ENCODE measurements around the gene SDCBP2. TPM values are rescaled to one million over a fixed set of nuclear protein-coding genes. Genes with fewer than 3 reads are reported as not detected.
A peak's percentile ranks its signal among the peaks of the same experiment; 100 is the strongest.

Gene SDCBP2
- total and polyA plus RNA-seq, 2 of the 13 experiments (the other 11 are each of a cell fraction or from before 2014, with no cell fraction given): 1.2 to 2.4 TPM

DNA sequence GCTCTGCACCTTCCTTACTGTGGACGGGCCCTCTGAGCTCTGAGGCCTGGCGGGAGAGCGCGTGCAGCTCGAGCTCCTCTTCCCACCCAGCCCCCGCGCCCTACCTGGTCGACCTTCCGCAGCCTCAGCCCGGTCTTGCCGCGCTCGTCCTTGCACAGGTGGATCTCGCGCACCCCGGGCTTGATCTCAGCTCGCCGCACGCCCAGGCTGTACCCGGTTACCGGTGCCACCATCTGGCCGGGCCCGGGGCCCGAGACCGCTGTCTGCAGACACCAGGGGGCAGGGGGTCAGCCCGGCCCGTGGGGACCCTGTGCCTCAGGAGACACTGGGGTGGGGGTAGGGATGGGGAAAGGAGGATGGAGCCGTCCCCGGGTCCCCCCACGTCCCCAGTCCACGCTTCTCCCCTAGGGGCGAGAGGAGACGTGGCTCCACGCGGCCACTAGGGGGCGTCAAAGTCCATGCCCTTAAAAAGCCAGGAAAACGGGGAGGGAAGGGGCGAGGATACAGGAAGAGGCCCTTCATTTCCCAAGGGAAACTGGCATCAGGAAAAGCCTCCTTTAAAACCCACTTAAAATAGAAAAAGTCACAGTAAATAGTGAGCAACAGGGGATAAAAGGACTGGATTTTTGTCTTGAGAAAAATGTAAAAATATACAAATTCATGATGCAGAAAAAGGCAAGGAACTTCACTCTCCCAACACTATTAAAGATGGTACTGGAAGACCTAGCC is 15.5 kb downstream of the SDCBP2 start (continued):
- TF ChIP-seq, protein P1, sequence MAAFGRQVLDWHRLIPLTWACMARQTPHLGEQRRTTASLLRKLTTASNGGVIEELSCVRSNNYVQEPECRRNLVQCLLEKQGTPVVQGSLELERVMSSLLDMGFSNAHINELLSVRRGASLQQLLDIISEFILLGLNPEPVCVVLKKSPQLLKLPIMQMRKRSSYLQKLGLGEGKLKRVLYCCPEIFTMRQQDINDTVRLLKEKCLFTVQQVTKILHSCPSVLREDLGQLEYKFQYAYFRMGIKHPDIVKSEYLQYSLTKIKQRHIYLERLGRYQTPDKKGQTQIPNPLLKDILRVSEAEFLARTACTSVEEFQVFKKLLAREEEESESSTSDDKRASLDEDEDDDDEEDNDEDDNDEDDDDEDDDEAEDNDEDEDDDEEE (CRISPR knock-in tag; IDR thresholded peaks at IDR 0.05): no peak
- TF ChIP-seq NR2F6 (IDR thresholded peaks at IDR 0.05) (no peak), NR2F6 (CRISPR knock-in tag; IDR thresholded peaks at IDR 0.05) (peak; percentile 31; the same call in 1 of the 2 replicates), ZNF550 (CRISPR knock-in tag; IDR thresholded peaks at IDR 0.05; ENCODE audit: borderline replicate concordance) (no peak), ZNF546 (CRISPR knock-in tag; conservative IDR thresholded peaks at IDR 0.05) (no peak), ZNF563 (CRISPR knock-in tag; IDR thresholded peaks at IDR 0.05) (peak; percentile 70; the same call in 1 of the 2 replicates), ZNF891 (CRISPR knock-in tag; IDR thresholded peaks at IDR 0.05) (no peak), ZNF326 (CRISPR knock-in tag; IDR thresholded peaks at IDR 0.05; ENCODE audit: borderline replicate concordance) (no peak), ONECUT2 (CRISPR knock-in tag; IDR thresholded peaks at IDR 0.05) (no peak), NR2F1 (CRISPR knock-in tag; IDR thresholded peaks at IDR 0.05) (no peak), HNRNPH1 (optimal IDR thresholded peaks at IDR 0.05; ENCODE audit: low read depth, low read length) (no peak), KLF12 (CRISPR knock-in tag; IDR thresholded peaks at IDR 0.05; ENCODE audit: borderline replicate concordance) (0 out of 2 replicates have a peak, but pooled peaks have one; percentile 31), ZNF674 (CRISPR knock-in tag; IDR thresholded peaks at IDR 0.05; ENCODE audit: low read depth) (no peak), RCOR2 (CRISPR knock-in tag; IDR thresholded peaks at IDR 0.05) (no peak), TEAD3 (CRISPR knock-in tag; optimal IDR thresholded peaks at IDR 0.05; ENCODE audit: borderline replicate concordance) (peak; percentile 46), GABPB1 (CRISPR knock-in tag; IDR thresholded peaks at IDR 0.05) (peak; percentile 51; the same call in 1 of the 2 replicates), ZNF839 (CRISPR knock-in tag; IDR thresholded peaks at IDR 0.05; ENCODE audit: borderline replicate concordance) (0 out of 2 replicates have a peak, but pooled peaks have one; percentile 36), ZSCAN20 (CRISPR knock-in tag; IDR thresholded peaks at IDR 0.05; ENCODE audit: borderline replicate concordance) (peak; percentile 72; the same call in 1 of the 2 replicates), ZSCAN25 (CRISPR knock-in tag; IDR thresholded peaks at IDR 0.05) (peak; percentile 88), MAZ (IDR thresholded peaks at IDR 0.05; ENCODE audit: borderline replicate concordance, low read depth, low read length) (peak; percentile 68; the same call in 1 of the 2 replicates), MAZ (CRISPR knock-in tag; IDR thresholded peaks at IDR 0.05; ENCODE audit: low read depth) (peak; percentile 72)
- TF ChIP-seq, protein P2, sequence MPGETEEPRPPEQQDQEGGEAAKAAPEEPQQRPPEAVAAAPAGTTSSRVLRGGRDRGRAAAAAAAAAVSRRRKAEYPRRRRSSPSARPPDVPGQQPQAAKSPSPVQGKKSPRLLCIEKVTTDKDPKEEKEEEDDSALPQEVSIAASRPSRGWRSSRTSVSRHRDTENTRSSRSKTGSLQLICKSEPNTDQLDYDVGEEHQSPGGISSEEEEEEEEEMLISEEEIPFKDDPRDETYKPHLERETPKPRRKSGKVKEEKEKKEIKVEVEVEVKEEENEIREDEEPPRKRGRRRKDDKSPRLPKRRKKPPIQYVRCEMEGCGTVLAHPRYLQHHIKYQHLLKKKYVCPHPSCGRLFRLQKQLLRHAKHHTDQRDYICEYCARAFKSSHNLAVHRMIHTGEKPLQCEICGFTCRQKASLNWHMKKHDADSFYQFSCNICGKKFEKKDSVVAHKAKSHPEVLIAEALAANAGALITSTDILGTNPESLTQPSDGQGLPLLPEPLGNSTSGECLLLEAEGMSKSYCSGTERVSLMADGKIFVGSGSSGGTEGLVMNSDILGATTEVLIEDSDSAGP (CRISPR knock-in tag; IDR thresholded peaks at IDR 0.05; ENCODE audit: borderline replicate concordance): peak; percentile 41; the same call in 1 of the 2 replicates
- TF ChIP-seq, protein P3, sequence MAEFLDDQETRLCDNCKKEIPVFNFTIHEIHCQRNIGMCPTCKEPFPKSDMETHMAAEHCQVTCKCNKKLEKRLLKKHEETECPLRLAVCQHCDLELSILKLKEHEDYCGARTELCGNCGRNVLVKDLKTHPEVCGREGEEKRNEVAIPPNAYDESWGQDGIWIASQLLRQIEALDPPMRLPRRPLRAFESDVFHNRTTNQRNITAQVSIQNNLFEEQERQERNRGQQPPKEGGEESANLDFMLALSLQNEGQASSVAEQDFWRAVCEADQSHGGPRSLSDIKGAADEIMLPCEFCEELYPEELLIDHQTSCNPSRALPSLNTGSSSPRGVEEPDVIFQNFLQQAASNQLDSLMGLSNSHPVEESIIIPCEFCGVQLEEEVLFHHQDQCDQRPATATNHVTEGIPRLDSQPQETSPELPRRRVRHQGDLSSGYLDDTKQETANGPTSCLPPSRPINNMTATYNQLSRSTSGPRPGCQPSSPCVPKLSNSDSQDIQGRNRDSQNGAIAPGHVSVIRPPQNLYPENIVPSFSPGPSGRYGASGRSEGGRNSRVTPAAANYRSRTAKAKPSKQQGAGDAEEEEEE (CRISPR knock-in tag; IDR thresholded peaks at IDR 0.05; ENCODE audit: borderline replicate concordance): 0 out of 2 replicates have a peak, but pooled peaks have one; percentile 52
- TF ChIP-seq, protein P4, sequence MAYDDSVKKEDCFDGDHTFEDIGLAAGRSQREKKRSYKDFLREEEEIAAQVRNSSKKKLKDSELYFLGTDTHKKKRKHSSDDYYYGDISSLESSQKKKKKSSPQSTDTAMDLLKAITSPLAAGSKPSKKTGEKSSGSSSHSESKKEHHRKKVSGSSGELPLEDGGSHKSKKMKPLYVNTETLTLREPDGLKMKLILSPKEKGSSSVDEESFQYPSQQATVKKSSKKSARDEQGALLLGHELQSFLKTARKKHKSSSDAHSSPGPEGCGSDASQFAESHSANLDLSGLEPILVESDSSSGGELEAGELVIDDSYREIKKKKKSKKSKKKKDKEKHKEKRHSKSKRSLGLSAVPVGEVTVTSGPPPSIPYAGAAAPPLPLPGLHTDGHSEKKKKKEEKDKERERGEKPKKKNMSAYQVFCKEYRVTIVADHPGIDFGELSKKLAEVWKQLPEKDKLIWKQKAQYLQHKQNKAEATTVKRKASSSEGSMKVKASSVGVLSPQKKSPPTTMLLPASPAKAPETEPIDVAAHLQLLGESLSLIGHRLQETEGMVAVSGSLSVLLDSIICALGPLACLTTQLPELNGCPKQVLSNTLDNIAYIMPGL (CRISPR knock-in tag; IDR thresholded peaks at IDR 0.05; ENCODE audit: borderline replicate concordance in 1 of 2, low read depth in 1 of 2): peak; percentile 70 to 75
